NCI-H1417 (cell line): ENCODE data around the gene AADAC.
"Not testable (repeated sequence)": the region's sequence is repeated elsewhere in the genome, so short reads cannot be mapped to it uniquely, and the experiment has no call there.

Experiments used
- DNase-seq, 3 experiments: peaks; one replicate each; lab custom pipeline; 2025; lab: John Stamatoyannopoulos, UW

Gene AADAC

DNA sequence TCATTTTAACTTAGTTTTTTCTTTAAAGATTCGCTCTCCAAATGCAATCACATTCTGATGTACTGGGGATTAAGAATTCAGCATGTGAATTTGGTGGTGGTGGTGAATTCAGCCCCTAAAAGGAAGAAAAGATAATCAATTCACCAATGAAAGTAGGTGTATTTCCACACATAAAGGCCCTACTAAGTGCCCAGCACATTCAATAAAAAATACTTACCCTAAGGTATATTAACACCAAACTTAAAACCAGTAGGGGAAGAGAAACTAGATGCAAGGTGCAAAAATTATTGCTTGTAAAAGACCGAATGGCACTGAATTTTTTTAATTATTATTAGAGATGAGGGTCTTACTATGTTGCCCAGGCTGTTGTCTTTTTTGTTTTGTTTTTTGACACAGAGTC, 42.7 kb downstream of the AADAC start:
- no peak for DNase-seq

DNA sequence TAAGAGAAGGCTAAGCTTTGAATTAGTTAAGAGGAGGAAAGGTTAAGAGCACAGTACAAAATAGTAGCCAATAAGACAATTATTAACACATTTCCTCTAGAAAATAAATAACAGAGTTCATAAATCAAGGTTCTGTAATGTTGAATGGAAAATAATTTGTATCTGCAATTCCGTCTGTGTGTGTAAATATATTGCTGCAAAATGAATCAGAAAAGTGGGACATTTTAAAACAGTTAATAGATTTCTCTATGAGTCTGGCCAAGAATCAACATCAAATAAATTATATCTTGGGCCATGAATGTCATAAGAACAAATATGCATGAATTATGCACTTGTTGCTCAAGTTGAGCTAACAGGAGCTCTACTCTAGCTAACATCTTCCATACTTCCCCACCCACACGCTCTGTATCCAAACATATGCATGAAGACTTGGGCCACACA, 45.3 kb downstream of the AADAC start:
- peak in 1 of 3 experiments; percentile 46 for DNase-seq

DNA sequence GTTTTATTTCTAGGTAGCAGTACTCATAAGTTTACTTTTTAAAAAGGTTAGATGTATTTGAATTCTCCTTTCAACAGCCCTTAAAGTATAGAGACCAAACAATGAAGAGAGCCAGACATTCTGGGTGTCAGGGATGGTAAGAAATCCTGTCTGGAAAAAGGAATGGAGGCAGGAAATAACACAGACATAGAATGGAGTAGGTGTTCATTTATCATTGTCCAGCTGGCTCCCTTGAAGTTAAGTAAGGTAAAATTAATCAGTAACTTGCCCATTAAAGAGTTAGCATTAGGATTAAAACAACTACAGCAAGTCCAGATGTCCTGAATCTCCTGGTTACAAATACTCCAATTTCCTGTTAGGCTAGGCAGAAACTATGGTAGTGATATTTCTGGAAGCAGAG, 46.0 kb downstream of the AADAC start:
- no peak for DNase-seq

DNA sequence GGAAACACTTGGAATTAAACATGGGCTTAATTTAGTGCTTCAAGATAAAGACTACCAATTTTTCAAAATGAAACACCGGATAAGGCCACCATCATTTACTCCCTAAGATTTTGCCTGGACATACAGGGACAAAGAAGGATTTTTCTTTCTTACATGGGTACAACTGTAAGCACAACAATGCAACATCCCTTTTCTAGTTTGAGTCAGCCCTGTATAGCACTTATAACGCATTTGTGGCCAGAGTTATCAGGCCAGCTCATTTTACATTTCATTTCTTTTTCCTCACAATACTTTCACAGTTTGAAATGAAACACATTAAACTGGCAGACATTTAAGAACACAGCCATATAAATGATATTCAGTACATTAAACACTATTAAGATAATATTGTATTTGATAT, 49.7 kb downstream of the AADAC start:
- peak in 1 of 3 experiments; percentile 59 for DNase-seq

DNA sequence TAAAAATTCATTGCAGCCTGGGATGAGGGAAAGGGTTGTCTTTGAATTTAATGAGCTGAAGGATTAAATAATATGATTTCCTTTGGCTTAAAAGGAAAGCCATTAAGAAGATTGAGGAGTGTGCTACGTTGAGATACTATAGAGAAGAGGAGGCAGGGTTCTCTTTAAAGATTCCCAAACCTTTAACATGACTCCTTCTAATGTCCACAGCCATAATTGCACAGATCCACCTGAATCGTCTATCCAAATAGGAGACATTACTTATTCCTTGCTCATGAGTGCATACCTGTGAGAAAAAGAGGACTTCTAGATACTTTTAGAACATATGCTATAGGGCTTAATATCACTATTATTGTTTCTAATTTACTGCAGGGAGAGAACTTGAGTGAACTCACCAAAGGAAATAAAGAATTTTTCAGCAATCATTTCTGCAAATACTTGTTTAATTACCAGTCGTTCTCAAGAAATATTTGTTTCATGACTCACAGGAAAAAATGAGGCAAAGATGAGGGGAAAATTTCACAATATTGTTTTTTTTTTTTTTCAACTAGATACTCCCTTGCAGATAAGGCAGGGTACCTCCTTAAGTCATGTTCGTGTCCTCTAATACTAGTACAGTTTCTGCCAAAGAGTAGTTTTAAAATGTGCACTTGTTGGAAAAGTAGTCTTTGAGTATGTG, 50.6 kb downstream of the AADAC start:
- DNase-seq = peak in 1 of 3 experiments; percentile 31

DNA sequence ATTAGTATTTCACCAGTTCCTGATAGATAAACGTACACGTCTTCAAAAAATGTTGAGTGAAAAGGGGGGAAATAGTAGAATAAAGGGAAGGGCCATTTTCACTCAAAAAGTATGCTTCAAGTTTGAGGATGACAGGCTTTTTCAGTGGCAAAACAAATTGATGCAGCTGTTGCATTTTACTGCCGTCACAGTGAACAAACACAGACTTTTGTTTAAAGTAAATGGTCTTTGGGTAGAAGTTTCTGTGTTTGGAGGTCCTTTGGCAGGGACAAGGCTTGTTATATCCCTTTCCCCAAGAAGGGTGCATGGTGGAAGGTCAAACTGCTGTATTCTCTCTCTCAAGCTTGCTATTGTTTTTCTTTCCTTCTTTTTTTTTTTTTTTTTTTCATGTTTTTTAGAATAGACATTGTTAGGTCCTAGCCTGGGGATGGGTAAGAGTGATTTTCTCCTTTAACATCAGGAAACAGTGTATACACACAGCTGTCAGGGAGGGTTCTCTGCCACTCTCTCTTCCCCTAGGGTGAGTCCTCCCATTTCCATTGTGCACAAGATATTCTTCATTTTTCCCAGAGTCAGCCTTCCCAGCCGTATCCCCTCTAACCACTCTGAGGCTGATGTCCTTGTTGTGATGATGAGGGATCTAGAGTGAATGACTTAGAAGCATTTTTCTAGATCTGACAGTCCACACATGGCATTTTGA, 52.9 kb downstream of the AADAC start:
- peak in 1 of 3 experiments; percentile 54 for DNase-seq

DNA sequence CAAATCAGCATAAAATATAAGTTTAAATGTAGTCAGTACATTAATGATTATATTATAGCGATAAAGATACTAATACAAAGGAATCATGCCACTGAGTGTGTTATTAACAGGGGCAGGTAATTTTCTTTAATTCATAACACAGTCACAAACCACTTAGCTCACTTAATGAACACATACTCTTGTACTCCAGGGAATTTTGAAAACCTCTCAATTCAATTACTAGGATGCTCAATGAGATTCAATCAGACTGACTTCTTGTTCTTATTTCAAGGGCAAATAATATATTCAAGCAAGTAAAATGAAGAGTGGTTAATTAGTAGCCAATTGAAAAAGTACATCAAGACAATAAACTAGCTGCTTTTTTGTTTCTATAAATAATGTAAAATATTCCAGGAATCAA, 53.8 kb downstream of the AADAC start:
- DNase-seq = peak in 1 of 3 experiments; percentile 71

DNA sequence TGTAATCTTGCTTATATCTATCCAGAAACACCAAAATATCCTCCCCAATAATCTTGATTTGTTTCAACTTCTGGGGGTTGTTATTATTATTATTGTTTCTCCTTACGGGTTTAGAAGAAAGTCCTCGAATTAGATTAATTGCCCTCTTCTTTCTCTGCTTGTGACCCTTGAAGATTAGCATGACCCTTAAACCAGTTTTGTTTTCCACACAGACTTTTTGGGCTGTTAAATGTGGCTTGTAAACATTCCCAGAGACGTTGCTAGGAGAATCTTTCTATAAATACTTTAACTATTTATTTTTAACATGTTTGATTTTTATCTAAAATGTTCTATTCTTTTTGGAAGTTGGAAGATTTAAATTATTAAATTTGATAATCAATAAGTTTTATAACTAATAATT, 55.3 kb downstream of the AADAC start:
- no peak for DNase-seq

DNA sequence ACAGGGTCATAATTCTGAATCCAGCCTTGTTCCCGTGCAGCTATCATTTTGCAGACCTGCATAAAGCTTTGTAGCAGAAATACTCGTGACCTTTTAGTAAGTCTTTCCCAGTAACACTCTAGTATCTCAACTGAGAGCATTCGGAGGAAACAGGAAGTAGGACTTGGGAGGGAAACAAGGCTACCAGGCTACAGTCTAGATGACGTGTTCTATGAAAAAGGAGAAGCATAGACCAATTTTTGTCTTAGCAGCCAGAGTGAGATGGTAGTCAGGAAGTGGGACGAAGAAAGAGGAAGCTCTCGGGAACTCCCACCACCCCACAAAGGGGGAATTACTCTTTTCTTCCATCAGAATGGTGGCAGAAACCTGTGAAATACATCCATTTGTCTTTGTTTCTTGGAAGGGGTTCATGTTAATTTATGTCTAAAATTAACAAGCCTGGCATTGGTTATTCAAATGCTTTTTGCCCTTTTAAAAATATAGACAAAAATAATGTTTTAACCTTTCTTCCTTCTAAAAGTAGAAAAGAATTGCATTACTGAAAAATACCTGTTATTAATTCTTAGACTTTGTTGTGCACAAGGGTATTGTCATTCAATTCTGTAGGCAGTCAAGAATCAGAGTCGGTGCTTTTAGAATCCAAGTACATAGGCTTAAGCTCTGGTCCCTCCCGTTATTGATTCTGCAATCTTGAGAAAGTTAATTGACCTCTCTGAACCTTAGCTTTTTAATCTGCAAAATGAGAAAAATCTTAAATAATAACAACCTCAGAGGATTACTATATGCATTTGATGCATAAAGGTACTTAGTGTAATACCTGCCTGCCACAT, 57.9 kb downstream of the AADAC start:
- DNase-seq = no peak

DNA sequence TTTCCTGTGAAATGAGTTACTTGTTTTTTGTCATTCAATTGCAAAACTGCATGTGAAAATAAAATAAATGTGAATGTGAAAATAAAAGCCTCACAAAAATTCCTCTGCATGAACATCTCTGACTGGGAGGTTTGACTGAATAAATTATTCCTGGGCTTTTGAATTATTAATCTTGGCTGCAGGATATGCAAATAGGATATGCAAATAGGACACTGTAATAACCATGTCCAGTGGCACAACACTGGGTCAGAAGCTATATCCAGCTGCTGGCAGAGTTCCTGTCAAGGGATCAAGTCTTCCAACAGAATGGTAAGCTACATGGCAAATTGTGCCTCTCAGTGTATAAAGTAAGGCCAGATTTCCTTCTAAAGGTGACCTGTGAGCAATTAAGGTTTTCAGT, 59.5 kb downstream of the AADAC start, which contains the start of gene SUCNR1:
SUCNR1 (plus strand) TSS at position 246 of the 400 bp plus-strand sequence. CDS start 6,250 bp downstream, outside the sequence.
- DNase-seq = no peak

DNA sequence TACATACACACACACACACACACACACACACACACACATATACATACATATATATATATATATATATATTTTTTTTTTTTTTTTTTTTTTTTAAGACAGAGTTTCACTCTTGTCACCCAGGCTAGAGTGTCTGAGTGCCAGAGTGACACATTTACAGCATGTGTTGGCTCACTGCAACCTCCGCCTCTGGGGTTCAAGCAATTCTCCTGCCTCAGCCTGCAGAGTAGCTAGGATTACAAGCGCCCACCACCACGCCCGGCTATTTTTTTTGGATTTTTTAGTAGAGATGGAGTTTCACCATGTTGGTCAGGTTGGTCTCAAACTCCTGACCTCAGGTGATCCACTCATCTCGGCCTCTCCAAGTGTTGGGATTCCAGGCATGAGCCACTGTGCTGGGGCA, 60.2 kb downstream of the AADAC start:
- DNase-seq = not testable (repeated sequence)

DNA sequence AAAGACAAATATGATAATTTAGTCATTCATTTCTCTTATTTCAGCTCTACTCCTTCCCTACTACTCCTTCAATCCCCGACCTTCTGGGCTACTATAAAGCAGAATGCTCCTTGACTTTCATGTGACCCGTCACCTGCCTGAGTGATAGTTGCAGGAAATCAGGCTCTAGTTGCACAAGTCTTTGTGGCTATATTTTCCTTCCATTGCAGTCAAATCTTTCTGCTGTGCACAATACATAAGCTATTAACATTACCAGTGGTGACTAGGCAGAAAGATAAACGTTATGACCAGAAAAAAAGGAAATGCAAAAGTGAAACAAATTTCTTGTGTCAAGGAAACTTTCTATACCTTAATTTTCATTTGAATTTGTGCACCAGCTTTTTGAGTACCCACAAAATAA, 61.8 kb downstream of the AADAC start:
- peak in 1 of 3 experiments; percentile 30 for DNase-seq

DNA sequence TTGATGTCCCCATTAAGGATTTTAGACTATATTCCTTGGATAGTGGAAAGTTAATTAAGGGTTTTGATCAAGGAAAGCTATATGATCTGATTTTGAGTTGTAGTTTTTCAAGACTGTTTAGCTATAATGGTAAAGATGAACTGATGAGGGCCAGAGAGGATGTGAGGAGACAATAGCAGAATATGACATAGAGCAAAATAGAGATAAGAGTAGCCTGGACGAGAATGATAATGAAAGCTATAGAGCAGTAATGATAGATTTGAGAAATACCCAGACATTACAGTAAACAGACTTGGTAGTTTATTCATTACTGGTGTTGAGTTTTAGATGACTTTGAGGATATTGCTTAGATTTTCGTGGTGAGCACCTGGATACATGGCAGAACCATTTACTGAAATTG, 63.4 kb downstream of the AADAC start:
- DNase-seq = no peak
